ENCODE results near the gene RND3.

The RND3 gene

DNA sequence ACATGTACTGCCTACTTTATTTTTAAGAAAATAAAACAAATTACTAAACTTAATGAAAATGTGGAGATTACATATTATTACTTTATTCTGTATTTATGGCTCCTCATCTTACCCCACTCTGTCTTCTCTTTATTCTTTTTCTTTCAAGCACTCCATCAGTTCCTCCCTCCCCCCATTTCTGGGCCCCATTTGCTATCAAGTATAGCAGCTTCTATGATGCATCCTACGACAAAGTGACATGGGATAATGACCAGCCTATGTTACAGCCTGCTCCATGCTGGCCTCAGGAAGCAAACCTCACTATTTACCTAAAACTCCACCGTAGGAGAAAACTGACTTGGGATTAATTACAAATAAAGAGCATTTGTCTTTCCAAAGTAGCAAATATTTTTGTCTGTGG is 58.8 kb downstream of the RND3 start:
- no peak for TF ChIP-seq GATA1 (IDR thresholded peaks at IDR 0.05; ENCODE audit: low read depth, low read length)
- no peak for TF ChIP-seq POLR2A (IDR thresholded peaks at IDR 0.05; ENCODE audit: low read length)
- no peak for DNase-seq

DNA sequence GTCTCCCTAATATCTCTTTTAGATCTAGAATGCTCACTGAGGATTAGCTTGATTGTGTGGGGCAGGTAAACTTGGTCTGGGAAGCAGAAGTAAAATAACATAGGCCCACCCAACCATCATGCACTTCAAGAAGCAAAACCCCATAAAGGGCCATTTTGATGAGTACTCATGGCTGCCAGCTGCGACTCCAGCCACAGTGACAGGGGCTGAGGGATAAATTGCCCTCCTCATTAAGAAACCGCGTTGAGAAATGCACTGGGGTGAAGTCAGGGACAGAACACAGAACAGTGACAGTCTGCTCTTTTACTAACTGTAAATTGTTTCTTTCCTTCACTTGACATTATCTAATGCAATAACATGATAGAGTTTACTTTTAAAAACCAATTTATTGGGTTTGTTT is 60.2 kb downstream of the RND3 start:
- TF ChIP-seq POLR2A (IDR thresholded peaks at IDR 0.05; ENCODE audit: low read length) (no peak), GATA1 (IDR thresholded peaks at IDR 0.05; ENCODE audit: low read depth, low read length) (no peak)
- DNase-seq = no peak

GRCh38 chr2:150426724-150427123 is 60.7 kb downstream of the RND3 start:
- TF ChIP-seq POLR2A (IDR thresholded peaks at IDR 0.05; ENCODE audit: low read length) = no peak
- no peak for TF ChIP-seq GATA1 (IDR thresholded peaks at IDR 0.05; ENCODE audit: low read depth, low read length)
- no peak for DNase-seq

GRCh38 chr2:150426315-150426714 is 61.2 kb downstream of the RND3 start:
- TF ChIP-seq GATA1 (IDR thresholded peaks at IDR 0.05; ENCODE audit: low read depth, low read length) (no peak), POLR2A (IDR thresholded peaks at IDR 0.05; ENCODE audit: low read length) (no peak)
- no peak for DNase-seq

GRCh38 chr2:150425121-150425955 is 62.1 kb downstream of the RND3 start:
- TF ChIP-seq GATA1 (IDR thresholded peaks at IDR 0.05; ENCODE audit: low read depth, low read length) (no peak), POLR2A (IDR thresholded peaks at IDR 0.05; ENCODE audit: low read length) (no peak)
- no peak for DNase-seq

DNA sequence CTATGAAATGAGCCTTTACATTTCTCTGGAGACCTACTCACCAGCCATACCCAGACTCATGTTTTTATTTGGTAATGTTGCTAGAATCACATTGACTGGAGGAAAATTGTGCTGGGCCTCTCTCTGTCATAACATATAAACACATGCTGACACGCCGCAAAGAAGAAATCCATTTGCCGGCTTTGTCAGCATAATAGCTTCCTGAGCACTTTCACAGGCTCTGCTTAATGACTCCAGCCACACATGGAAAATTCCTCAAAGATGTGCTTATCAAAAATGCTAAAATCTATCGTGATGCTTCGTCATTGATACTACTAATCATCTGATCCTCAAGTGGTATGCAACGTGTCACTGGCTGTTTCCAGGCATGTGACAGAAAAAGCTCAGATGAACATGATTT is 63.1 kb downstream of the RND3 start:
- TF ChIP-seq GATA1 (IDR thresholded peaks at IDR 0.05; ENCODE audit: low read depth, low read length) = no peak
- TF ChIP-seq POLR2A (IDR thresholded peaks at IDR 0.05; ENCODE audit: low read length) = no peak
- DNase-seq = no peak

DNA sequence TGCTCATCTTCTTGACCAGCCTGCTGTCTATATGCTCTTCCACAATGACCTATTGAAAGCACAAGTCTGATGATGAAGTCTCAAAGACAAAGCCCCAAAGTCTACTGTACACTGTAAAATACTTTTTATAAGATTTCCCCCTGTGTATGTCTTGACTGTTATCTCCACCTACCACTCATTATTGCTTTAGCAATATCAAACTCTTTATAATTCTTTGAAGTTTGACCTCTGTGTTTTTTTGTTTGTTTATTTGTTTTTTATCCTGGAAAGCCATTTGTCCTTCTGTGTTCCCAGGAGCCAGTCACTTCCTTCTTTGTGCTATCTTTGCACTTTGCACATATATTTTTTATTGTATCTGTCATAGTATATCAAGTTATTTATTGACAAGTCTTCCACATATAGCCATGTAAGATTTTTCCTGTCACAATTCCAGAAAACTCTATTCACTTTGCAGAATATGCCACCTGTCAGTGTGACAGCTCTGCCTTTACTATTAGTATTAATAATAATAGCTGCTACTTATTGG is 66.3 kb downstream of the RND3 start:
- TF ChIP-seq GATA1 (IDR thresholded peaks at IDR 0.05; ENCODE audit: low read depth, low read length) (no peak), POLR2A (IDR thresholded peaks at IDR 0.05; ENCODE audit: low read length) (no peak)
- no peak for DNase-seq

GRCh38 chr2:150418916-150419315 is 68.6 kb downstream of the RND3 start:
- DNase-seq = no peak
- no peak for TF ChIP-seq GATA1 (IDR thresholded peaks at IDR 0.05; ENCODE audit: low read depth, low read length)
- TF ChIP-seq POLR2A (IDR thresholded peaks at IDR 0.05; ENCODE audit: low read length) = no peak
